COR-L47 (cell line): ENCODE measurements around the gene CGB2.
"Not testable (repeated sequence)": the region's sequence is repeated elsewhere in the genome, so short reads cannot be mapped to it uniquely, and the experiment has no call there.

Source experiments
- DNase-seq: peaks from one replicate; lab custom pipeline; 2025; lab: John Stamatoyannopoulos, UW

CGB2 gene

GRCh38 chr19:49010453-49010852 is 21.2 kb upstream of the CGB2 start:
- DNase-seq = no peak

DNA sequence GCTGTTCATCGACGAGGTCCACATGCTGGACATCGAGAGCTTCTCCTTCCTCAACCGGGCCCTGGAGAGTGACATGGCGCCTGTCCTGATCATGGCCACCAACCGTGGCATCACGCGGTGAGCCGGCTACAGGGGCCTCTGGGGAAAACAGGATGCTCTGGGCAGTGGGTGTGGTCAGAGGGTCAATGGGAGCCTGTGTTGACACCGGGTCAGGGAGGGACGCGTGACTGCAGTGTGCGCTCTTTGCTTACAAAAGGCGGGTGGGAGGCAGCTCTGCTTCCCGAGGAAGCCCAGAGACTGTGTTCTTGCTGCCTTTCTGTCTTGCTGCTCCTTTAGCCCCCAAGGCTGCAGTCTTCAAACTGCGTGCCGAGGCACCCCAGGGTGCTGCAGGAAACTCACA is 20.5 kb upstream of the CGB2 start:
- no peak for DNase-seq

DNA sequence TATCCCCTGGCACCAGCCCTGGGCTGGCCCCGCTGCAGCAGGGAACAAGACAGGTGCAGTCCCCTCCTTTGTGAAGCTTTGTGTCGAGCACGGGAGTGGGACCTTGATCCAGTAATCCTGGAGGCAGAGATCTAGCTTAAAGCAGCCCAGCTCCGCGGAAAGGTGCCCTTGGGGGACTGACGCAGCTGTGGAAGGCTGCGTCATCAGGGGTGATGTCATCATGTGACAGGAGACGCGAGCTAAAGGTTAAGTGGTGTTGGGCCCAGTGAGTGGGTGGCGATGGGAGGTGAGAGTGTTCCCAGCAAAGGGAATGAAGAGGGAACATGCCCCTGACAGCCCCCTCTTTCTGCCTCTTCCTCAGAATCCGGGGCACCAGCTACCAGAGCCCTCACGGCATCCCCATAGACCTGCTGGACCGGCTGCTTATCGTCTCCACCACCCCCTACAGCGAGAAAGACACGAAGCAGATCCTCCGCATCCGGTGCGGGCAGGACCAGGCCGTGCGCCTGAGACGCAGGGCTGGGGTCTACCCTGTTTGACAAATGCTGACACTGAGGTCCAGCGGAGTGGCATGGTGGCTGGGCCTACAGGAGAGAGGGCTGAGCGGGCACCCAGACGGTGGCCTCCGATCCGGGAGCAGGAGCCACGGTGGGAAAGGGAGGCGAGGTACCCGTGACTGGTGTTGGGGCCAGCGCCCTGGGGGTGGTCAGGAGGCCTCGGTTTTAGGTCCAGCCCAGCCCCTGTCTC is 17.4 kb upstream of the CGB2 start:
- no peak for DNase-seq

GRCh38 chr19:49014870-49015255 is 16.8 kb upstream of the CGB2 start:
- no peak for DNase-seq

- DNase-seq = no peak
Measured at GRCh38 chr19:49016067-49016839, 15.4 kb upstream of the CGB2 start.

GRCh38 chr19:49017041-49017665 is 14.5 kb upstream of the CGB2 start, which contains the start of gene LHB:
LHB (minus strand) TSS chr19:49017091; CDS start chr19:49017081, 10 bp downstream.
- DNase-seq = no peak

GRCh38 chr19:49017666-49018351 is 13.9 kb upstream of the CGB2 start:
- DNase-seq = peak; percentile 35

GRCh38 chr19:49018388-49019241 is 13.1 kb upstream of the CGB2 start:
- DNase-seq = not testable (repeated sequence)

GRCh38 chr19:49019242-49019932 is 12.3 kb upstream of the CGB2 start:
- DNase-seq = no peak

DNA sequence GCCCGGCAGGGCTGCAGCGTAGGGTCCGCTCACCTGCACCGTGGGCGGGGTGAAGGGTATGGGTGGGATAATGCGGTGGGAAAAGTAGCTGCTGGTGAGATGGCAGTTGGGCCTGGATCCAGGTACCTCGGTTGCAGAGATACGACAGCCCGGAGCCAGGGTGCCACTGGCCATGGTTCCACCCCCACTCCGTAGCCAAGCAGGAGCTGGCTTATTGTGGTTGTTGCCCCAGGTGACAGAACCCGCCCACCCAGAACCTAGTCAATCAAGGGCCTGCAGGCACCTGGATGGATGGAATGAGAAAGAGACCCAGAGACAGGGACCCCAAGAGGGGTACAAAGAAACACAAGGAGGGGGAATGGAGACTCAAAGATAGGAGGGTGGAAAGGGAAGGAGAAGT is 11.3 kb upstream of the CGB2 start:
- no peak for DNase-seq

DNA sequence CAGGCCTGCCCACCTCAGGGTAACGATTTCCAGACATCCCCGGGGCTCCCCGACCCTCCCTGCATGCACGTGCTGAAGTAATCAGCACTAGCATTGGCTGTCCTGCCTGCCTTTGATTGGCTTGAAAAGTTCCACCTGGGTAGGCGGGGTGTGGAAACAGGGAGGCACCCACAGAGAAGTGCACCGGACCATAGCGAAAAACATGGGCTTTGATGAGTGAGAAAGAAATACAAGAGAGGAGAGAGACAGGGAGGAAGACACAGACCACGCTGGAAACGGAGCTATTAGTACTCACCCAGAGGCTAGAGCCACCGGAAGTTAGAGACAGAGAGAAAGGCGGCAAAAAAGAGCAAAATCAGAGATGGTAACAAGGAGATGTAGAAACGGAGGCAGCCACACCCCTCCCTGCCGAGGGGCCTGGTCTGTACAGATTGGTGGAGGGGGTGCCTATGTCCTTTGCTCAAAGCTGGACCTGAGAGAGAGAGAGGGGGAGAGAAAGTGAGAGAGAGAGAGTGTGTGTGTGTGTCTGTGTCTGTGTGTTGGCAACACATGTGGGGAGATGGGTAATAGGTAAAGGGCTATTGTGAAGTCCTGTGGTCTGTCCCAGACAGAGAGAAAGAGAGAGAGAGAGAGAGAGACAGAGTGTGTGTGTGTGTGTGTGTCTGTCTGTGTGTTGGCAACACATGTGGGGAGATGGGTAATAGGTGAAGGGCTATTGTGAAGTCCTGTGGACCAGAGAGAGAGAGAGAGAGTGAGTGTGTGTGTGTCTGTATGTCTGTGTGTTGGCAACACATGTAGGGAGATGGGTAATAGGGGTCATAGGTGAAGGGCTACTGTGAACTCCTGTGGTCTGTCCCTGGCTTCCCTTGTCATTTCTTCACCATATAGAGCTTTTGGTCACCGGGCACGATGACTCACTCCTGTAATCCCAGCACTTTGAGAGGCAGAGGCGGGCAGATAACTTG is 10.5 kb upstream of the CGB2 start:
- DNase-seq = no peak

DNA sequence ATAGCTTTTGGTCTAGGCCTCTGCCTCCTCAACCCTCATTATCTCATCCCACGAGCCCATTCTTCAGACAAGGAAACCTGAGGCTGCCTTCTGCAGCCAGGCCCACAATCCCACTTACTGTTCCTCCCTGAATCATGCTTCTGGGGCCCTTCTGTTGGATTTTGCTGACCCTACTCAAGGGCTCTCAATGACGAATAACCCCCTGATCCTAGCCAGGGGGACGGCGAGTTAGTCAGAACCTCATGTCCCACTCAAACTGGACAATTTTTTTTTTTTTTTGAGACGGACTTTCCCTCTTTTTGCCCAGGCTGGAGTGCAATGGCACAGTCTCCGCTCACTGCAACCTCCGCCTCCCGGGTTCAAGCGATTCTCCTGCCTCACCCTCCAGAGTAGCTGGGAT is 9.6 kb upstream of the CGB2 start:
- no peak for DNase-seq

DNA sequence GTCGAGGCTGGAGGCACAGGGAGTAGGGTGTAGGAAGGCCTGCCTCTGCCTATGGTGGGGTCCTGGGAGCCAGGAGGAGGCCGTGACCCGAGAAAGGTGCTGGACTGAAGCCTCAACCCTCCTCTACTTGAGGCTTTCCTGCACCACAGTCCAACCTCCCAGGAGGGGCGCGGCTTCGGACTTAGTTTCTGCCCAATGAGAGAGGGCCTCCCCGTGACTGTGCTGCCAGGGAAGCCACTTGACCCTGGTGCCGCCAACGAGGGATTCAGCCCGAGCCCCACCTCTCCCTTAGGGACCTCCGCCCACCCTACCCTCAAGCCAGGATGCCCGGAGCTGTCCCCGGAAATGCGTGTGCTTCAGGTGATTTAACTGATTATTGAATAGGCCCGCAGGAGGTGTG is 7.5 kb upstream of the CGB2 start, which contains the start of gene CGB3:
CGB3 (minus strand) TSS at position 101 of the 400 bp plus-strand sequence. CDS start 362 bp downstream, outside the sequence.
- DNase-seq = not testable (repeated sequence)

- not testable (repeated sequence) for DNase-seq
Measured at GRCh38 chr19:49025088-49025487, 6.6 kb upstream of the CGB2 start.

DNA sequence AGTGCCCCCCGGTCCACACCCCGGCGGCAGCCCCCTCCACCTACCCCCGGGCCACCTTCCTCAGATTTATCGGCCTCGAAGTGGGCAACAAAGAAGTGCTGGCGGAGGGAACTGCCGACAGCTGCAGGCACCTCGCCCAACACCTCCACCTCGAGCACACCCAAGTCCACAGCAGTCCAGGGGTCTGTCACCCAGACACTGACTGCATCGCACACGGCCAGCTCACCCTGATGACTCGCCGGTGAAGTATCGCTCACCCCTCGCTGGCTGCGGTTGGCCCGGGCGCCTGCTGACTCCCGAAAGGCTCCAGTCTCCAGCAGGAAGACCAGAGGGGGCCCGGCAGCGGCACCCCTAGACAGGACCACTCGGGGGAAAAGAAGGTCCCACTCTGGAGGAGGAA is 6.1 kb upstream of the CGB2 start:
- not testable (repeated sequence) for DNase-seq

GRCh38 chr19:49028686-49029085 is 3.0 kb upstream of the CGB2 start:
- DNase-seq = not testable (repeated sequence)

- not testable (repeated sequence) for DNase-seq
Measured at GRCh38 chr19:49029749-49030148, 1.9 kb upstream of the CGB2 start.

DNA sequence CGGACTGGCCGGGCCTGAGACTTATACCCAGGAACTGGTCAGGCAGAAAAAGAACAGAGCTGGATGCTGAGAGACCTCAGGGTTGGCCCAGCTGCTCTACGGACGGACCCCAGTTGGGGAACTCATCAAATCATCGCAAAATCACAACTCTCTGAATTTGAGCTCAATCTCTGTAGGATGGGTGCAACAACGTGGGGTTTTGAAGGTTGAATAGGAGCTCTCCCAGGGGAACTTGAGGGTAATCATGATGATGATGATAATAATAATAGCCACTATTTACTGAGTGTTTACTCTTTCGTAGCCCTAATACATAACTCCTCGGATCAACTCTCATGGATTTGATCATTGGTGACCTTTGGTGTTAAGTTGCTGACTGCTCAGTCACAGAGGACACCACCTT is 1.4 kb upstream of the CGB2 start:
- not testable (repeated sequence) for DNase-seq

- DNase-seq = not testable (repeated sequence)
Measured at GRCh38 chr19:49036815-49037214, 5.1 kb downstream of the CGB2 start, which contains the start of gene CGB1. CGB1 (minus strand) TSS chr19:49036895; CDS start chr19:49036711, 184 bp downstream.
